ENCODE results near the gene TANGO2. TPM values are rescaled to one million over a fixed set of nuclear protein-coding genes. Genes with fewer than 3 reads are reported as not detected.

Gene TANGO2
- total and polyA plus RNA-seq, 3 donors from 2014 or later: 13.5 to 21.5 (median 19.0) TPM

DNA sequence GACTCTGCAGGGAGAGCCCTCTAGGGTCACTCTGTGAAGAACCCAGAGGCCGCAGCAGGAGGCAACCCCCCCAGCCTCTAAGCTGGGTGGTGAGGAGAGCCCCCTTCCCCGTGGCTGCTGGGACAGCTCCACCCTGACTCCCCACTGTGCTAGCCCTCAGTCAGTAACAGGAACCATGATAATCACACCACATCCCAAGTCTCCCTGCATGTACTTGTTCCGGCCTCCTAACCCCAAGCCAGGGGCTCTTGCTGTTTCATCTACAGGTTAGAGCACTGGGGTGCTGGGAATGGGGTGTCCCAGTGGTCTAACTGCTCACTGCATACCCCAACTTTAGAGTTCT, 31.2 kb upstream of the TANGO2 start:
- intact Hi-C loops (cut with DNase I; ENCODE audit: low total_unique reads): no loop called here
- no peaks in the 10 kb centered on the region for H3K27me3 ChIP-seq
- H3K4me1 ChIP-seq: peaks cover 8% of the 10 kb centered on the region
- no peak overlapping the region for H3K27ac ChIP-seq
- no peak for TF ChIP-seq POLR2A (IDR thresholded peaks at IDR 0.05)
- TF ChIP-seq, protein P1, sequence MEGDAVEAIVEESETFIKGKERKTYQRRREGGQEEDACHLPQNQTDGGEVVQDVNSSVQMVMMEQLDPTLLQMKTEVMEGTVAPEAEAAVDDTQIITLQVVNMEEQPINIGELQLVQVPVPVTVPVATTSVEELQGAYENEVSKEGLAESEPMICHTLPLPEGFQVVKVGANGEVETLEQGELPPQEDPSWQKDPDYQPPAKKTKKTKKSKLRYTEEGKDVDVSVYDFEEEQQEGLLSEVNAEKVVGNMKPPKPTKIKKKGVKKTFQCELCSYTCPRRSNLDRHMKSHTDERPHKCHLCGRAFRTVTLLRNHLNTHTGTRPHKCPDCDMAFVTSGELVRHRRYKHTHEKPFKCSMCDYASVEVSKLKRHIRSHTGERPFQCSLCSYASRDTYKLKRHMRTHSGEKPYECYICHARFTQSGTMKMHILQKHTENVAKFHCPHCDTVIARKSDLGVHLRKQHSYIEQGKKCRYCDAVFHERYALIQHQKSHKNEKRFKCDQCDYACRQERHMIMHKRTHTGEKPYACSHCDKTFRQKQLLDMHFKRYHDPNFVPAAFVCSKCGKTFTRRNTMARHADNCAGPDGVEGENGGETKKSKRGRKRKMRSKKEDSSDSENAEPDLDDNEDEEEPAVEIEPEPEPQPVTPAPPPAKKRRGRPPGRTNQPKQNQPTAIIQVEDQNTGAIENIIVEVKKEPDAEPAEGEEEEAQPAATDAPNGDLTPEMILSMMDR (IDR thresholded peaks at IDR 0.05): no peak
- no peak overlapping the region for H3K4me3 ChIP-seq
- H3K36me3 ChIP-seq (ENCODE audit: low read depth, missing control alignments): no peaks in the 10 kb centered on the region
- H3K9me3 ChIP-seq: no peaks in the 10 kb centered on the region
- 90 to 100% methylated on average over 1 to 3 of the region's 3 CpGs for WGBS, 2 donors
- no peak for DNase-seq

DNA sequence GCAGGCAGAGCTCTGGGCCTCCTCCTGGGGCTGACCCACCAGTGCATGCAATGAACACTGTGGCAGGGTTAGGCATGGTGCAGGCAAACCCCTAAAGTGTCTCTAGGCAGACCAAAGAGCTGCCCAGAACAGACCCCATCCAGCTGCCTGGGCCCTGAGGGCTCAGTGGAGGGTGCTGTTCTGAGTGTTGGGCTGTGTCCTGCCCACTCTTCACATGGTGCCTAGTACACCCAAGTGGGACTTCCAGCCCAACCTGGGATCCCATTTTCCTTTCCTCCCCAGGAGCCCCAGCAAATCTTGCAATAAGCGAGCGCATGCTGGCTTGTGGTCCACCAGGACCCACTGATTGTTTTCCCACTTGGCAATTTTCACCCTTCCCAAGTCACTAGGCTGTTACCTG, 30.7 kb upstream of the TANGO2 start:
- no peaks in the 10 kb centered on the region for H3K36me3 ChIP-seq (ENCODE audit: low read depth, missing control alignments)

DNA sequence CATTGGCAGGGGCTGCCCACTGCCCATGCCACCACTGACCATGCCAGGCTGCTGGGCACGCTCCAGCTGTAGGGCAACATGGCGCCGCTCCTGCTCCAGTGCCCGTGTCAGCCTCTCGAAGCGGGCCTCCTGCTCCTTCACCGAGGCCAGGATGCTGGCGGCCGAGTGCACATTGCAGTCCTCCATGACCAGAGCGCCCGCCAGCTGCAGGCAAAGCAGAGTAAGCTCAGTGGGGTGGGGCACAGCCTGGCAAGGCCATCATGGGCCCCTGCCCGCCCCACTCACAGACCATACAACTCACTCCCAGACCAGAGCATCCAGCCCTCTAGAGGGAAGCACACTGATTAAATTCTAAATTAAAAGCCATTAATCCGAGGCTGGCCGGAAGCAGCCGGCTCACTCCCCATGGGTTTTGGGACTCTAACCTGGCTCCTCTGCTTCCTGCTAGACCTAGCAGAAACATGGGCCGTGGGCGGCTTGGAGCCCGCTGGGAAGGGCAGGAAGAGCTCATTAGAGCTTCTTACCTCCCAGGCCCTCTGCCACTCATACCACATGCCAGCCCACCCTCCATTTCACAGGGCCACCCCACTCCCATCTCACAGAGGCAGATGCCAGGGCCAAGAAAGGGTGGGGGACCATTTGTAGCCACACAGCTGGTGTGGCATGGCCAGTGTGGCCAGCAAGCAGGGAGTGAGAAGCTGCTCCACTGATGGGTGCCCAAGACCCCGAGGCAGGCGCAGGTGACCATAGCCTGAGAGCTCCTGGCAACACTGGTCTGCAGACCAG, 30.1 kb upstream of the TANGO2 start:
- no peaks in the 10 kb centered on the region for H3K9me3 ChIP-seq
- H3K36me3 ChIP-seq (ENCODE audit: low read depth, missing control alignments): no peaks in the 10 kb centered on the region
- TF ChIP-seq, protein P1 (IDR thresholded peaks at IDR 0.05): no peak
- 96% methylated on average over 19 to 20 of the region's 20 CpGs for WGBS, 2 donors
- no peak overlapping the region for H3K4me3 ChIP-seq
- no peak for DNase-seq
- intact Hi-C loops (cut with DNase I; ENCODE audit: low total_unique reads): no loop called here
- no peak overlapping the region for H3K27ac ChIP-seq
- H3K27me3 ChIP-seq: no peaks in the 10 kb centered on the region
- peaks cover 7% of the 10 kb centered on the region for H3K4me1 ChIP-seq

More for the DNA sequence above, 30.7 kb upstream of the TANGO2 start:
- Histone ChIP-seq H3K27ac (no peak overlapping the region), H3K27me3 (no peaks in the 10 kb centered on the region), H3K4me1 (peaks cover 8% of the 10 kb centered on the region), H3K9me3 (no peaks in the 10 kb centered on the region), H3K4me3 (no peak overlapping the region)
- DNase-seq: no peak
- intact Hi-C loops (cut with DNase I; ENCODE audit: low total_unique reads): no loop called here
- no peak for TF ChIP-seq POLR2A (IDR thresholded peaks at IDR 0.05)
- TF ChIP-seq, protein P1 (IDR thresholded peaks at IDR 0.05): no peak
- WGBS, 2 donors: 70% methylated on average over 2 of the region's 2 CpGs; no CpG with 5 or more reads in 1 of the 2 donors

DNA sequence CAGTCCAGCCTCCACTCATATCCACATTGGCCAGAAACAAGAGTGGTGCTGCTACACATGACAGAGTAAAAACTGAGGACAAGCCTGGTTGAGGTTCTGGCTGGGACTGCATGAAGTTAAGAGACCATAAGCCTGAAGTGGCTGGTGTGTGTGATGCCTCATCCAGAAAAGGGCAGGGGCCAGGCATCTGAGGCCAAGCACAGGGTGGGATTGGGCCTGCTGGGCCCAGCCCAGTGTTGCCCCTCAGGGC, 29.6 kb upstream of the TANGO2 start:
- Histone ChIP-seq H3K36me3 (ENCODE audit: low read depth, missing control alignments) (no peaks in the 10 kb centered on the region), H3K9me3 (no peaks in the 10 kb centered on the region), H3K27me3 (no peaks in the 10 kb centered on the region), H3K27ac (no peak overlapping the region), H3K4me1 (peaks cover 2% of the 10 kb centered on the region), H3K4me3 (no peak overlapping the region)
- intact Hi-C loops (cut with DNase I; ENCODE audit: low total_unique reads): no loop called here
- DNase-seq: no peak
- TF ChIP-seq, protein P1 (IDR thresholded peaks at IDR 0.05): no peak
- TF ChIP-seq POLR2A (IDR thresholded peaks at IDR 0.05): no peak
